Measurements from ENCODE around the gene SUGP2. TPM values are rescaled to one million over a fixed set of nuclear protein-coding genes. Genes with fewer than 3 reads are reported as not detected.

SUGP2 gene
- total RNA-seq, 1 experiment from 2014 or later = 74.1 TPM

DNA sequence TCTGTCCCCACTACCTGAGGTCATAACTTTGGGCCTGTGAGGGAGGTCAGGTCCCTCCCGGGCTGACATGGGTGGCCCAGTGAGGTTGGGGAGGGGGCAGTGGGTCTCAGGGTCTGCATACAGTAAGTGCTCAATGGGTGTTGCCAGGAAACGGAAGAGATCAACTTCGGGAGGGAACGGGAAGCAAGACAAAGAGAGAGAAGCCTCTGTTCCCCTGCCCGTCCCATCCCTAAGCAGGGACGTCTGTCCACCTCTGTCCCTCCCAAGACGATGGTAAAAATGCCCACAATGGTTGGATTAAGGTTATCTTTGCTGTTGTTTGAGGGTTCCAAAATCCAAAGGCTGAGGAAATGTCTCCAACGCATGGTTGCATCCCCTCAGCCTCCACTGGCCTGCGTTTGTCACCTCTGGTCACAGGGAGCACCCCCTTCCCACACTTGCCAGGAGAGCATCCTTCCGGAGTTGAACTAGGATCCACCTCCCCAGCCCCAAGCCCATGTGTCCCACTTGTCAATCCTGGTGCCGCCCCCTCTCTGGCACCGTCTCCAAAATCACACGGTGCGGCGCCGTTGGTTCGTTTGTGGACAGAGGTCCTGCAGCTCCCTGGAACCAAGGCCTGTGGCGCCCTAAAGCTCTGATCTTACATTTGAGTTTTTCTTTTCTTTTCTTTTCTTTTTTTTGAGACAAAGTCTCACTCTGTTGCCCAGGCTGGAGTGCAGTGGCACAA, 91.5 kb downstream of the SUGP2 start:
- ChIA-PET POLR2A (no interaction called here), CTCF (no interaction called here)
- H3K36me3 Mint-ChIP-seq (ENCODE audit: insufficient read depth, unreplicated experiment) = peaks cover 13% of the 10 kb centered on the region
- Histone ChIP-seq H3K4me1 (no peaks in the 10 kb centered on the region), H3K4me3 (ENCODE audit: low read depth, low read length) (no peak overlapping the region), H3K36me3 (ENCODE audit: control insufficient read depth, insufficient read depth, low read length) (no peaks in the 10 kb centered on the region), H3K9me3 (no peaks in the 10 kb centered on the region), H3K27me3 (replicated peaks; ENCODE audit: control insufficient read depth, insufficient read depth, low read length) (no peaks in the 10 kb centered on the region)
- H3K4me3 Mint-ChIP-seq (ENCODE audit: unreplicated experiment) = peak overlapping the region; percentile 77
- TF ChIP-seq, protein P1, sequence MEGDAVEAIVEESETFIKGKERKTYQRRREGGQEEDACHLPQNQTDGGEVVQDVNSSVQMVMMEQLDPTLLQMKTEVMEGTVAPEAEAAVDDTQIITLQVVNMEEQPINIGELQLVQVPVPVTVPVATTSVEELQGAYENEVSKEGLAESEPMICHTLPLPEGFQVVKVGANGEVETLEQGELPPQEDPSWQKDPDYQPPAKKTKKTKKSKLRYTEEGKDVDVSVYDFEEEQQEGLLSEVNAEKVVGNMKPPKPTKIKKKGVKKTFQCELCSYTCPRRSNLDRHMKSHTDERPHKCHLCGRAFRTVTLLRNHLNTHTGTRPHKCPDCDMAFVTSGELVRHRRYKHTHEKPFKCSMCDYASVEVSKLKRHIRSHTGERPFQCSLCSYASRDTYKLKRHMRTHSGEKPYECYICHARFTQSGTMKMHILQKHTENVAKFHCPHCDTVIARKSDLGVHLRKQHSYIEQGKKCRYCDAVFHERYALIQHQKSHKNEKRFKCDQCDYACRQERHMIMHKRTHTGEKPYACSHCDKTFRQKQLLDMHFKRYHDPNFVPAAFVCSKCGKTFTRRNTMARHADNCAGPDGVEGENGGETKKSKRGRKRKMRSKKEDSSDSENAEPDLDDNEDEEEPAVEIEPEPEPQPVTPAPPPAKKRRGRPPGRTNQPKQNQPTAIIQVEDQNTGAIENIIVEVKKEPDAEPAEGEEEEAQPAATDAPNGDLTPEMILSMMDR (IDR thresholded peaks at IDR 0.05; ENCODE audit: insufficient read depth in 1 of 2, low read depth in 1 of 2, low read length in 1 of 2, severe bottlenecking in 1 of 2, unreplicated experiment in 1 of 2) = no peak
- BruUV-seq (replicated peaks) = no TSS peak
- peaks cover 12% of the 10 kb centered on the region for H3K4me1 Mint-ChIP-seq (ENCODE audit: low read depth, unreplicated experiment)
- DNase-seq = no peak
- intact Hi-C loops (cut with micrococcal nuclease; ENCODE audit: unreplicated experiment) = loop anchor here (2.0 to 5.0 kb wide), 2 partner anchors 23 to 46 kb away; partner anchors contain the start of genes COPE and DDX49
- H3K9me3 Mint-ChIP-seq (ENCODE audit: unreplicated experiment) = no peaks in the 10 kb centered on the region
- no peak overlapping the region for H3K27ac Mint-ChIP-seq (ENCODE audit: unreplicated experiment)
- H3K27me3 Mint-ChIP-seq (ENCODE audit: insufficient read depth, unreplicated experiment) = no peaks in the 10 kb centered on the region

Other genes starting within 250 kb of the SUGP2 start
- 0.14 and 0.16 TPM in 2 replicates for gene COMP, start 242.2 kb downstream of the SUGP2 start, total RNA-seq (2022)
- 93.8 and 96.6 TPM in 2 replicates for gene UPF1, start 201.6 kb downstream of the SUGP2 start, total RNA-seq (2022)
- 19.0 and 20.3 TPM in 2 replicates for gene CERS1, start 137.4 kb downstream of the SUGP2 start, total RNA-seq (2022)
- 207 and 213 TPM in 2 replicates for gene COPE, start 114.1 kb downstream of the SUGP2 start, total RNA-seq (2022)
- gene DDX49, start 113.8 kb downstream of the SUGP2 start, total RNA-seq (2022) = 46.8 and 48.7 TPM in 2 replicates
- gene HOMER3, start 92.3 kb downstream of the SUGP2 start, total RNA-seq (2022) = 18.0 and 19.0 TPM in 2 replicates
- gene ARMC6, start 86 bp upstream of the SUGP2 start, total RNA-seq (2022) = 40.1 and 44.6 TPM in 2 replicates
- gene SLC25A42, start 30.5 kb upstream of the SUGP2 start, total RNA-seq (2022) = 4.5 and 5.4 TPM in 2 replicates
- 36.9 and 38.3 TPM in 2 replicates for gene TMEM161A, start 105.0 kb upstream of the SUGP2 start, total RNA-seq (2022)
- 0.82 and 1.5 TPM in 2 replicates for gene MEF2B, start 136.7 kb upstream of the SUGP2 start, total RNA-seq (2022)
- gene BORCS8, start 158.6 kb upstream of the SUGP2 start, total RNA-seq (2022) = 36.2 and 37.7 TPM in 2 replicates
- 59.8 and 73.4 TPM in 2 replicates for gene RFXANK, start 158.7 kb upstream of the SUGP2 start, total RNA-seq (2022)
- 25.2 and 25.7 TPM in 2 replicates for gene NR2C2AP, start 169.9 kb upstream of the SUGP2 start, total RNA-seq (2022)
- gene NCAN, start 178.4 kb upstream of the SUGP2 start, total RNA-seq (2022) = not detected in 2 replicates
- 3.2 and 3.7 TPM in 2 replicates for gene TM6SF2, start 239.8 kb upstream of the SUGP2 start, total RNA-seq (2022)